ENCODE results near the gene DNAI4. TPM values are rescaled to one million over a fixed set of nuclear protein-coding genes. Genes with fewer than 3 reads are reported as not detected.

DNAI4 gene
- polyA plus RNA-seq, 1 of the 3 experiments (the other 2 are of a cell fraction): 1.3 TPM

DNA sequence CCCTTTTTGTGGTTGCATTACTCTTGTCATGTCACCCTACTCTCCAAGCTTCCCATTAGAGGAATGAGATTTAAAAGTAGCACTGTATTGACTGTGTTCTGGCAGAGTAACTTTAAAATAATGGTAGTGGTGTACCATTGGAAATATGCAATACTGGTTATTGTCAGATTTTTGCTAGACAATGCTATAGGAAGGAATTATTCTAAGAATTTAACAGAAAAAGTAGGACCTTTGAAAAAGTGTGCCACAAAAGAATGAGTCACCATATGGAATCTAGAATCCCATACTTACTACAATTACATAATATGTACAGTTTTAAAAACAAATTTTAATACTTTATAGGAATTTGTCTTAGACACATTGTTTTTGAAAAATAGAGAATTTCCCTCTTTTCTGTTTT is 14.0 kb upstream of the DNAI4 start:
- ChIA-PET POLR2A (no interaction called here), CTCF (interaction anchor here (2.5 kb wide), 1 partner anchor 8 kb away, joined by 5 read pairs; no protein-coding TSS in a partner anchor)
- DNase-seq: no peak
- Histone ChIP-seq H3K4me3 (ENCODE audit: low read depth in 2 of 2, low read length in 1 of 2) (no peak overlapping the region), H3K27me3 (ENCODE audit: insufficient read depth) (no peaks in the 10 kb centered on the region), H2AFZ (ENCODE audit: low read depth) (no peak overlapping the region), H3K9me2 (no peaks in the 10 kb centered on the region), H4K20me1 (ENCODE audit: insufficient read depth) (peaks cover 26% of the 10 kb centered on the region; the same call in 1 of the 2 replicates), H3K4me1 (ENCODE audit: control insufficient read depth in 1 of 2, insufficient read depth in 2 of 2, low read depth in 1 of 2, low read length in 1 of 2) (peaks cover 3 to 20% of the 10 kb centered on the region in 2 experiments), H3K36me3 (replicated peaks in 1 of 2; ENCODE audit: control insufficient read depth in 1 of 2, insufficient read depth in 2 of 2, low read length in 1 of 2) (peaks cover 21 to 28% of the 10 kb centered on the region in 2 experiments), H3K27ac (ENCODE audit: low read depth in 2 of 2, low read length in 1 of 2) (peak overlapping the region; percentile 39 to 65; a peak in 3 of 4 replicates), H3K79me2 (ENCODE audit: insufficient read depth) (peaks cover 99% of the 10 kb centered on the region), H3K9me3 (no peaks in the 10 kb centered on the region), H3K4me2 (0 out of 2 replicates have a peak overlapping the region, but pooled peaks have one; percentile 24), H3F3A (replicated peaks; ENCODE audit: insufficient read depth) (peaks cover 32% of the 10 kb centered on the region), H3K9ac (no peak overlapping the region)
- TF ChIP-seq PBX3 (IDR thresholded peaks at IDR 0.05) (no peak), NFIC (IDR thresholded peaks at IDR 0.05; ENCODE audit: borderline replicate concordance) (no peak; the same call in 1 of the 2 replicates), CHD2 (IDR thresholded peaks at IDR 0.05; ENCODE audit: low read length, partially characterized antibody) (no peak), ELF1 (IDR thresholded peaks at IDR 0.05) (no peak), RAD21 (IDR thresholded peaks at IDR 0.05; ENCODE audit: low read length) (no peak), CTCF (IDR thresholded peaks at IDR 0.05) (no peak), SMC3 (IDR thresholded peaks at IDR 0.05; ENCODE audit: low read depth, low read length) (no peak), JUND (IDR thresholded peaks at IDR 0.05) (peak; percentile 64), YY1 (IDR thresholded peaks at IDR 0.05; ENCODE audit: low read depth) (no peak), MXI1 (IDR thresholded peaks at IDR 0.05; ENCODE audit: low read depth, low read length) (no peak), GABPA (IDR thresholded peaks at IDR 0.05; ENCODE audit: low read depth) (no peak), GATA2 (CRISPR knock-in tag; IDR thresholded peaks at IDR 0.05) (no peak), FOXJ3 (CRISPR knock-in tag; IDR thresholded peaks at IDR 0.05) (no peak), FOSL2 (IDR thresholded peaks at IDR 0.05; ENCODE audit: borderline replicate concordance, low read depth) (peak; percentile 64; the same call in 1 of the 2 replicates), MEF2A (IDR thresholded peaks at IDR 0.05; ENCODE audit: borderline replicate concordance, low read depth) (no peak), TEAD4 (IDR thresholded peaks at IDR 0.05; ENCODE audit: borderline replicate concordance, insufficient read depth) (peak; percentile 60; the same call in 1 of the 2 replicates), EP300 (IDR thresholded peaks at IDR 0.05; ENCODE audit: borderline replicate concordance in 1 of 2, low read depth in 1 of 2, low read length in 1 of 2) (peak in 1 of 2 experiments; percentile 28; a peak in 1 of 4 replicates), FOXM1 (IDR thresholded peaks at IDR 0.05; ENCODE audit: low read depth) (no peak), EZH2phosphoT487 (IDR thresholded peaks at IDR 0.05; ENCODE audit: borderline replicate concordance, low read depth) (no peak), TCF12 (IDR thresholded peaks at IDR 0.05) (peak; percentile 57), RFX5 (IDR thresholded peaks at IDR 0.05; ENCODE audit: low read length) (no peak), RCOR1 (IDR thresholded peaks at IDR 0.05; ENCODE audit: low read length) (no peak)
- TF ChIP-seq, protein P1, sequence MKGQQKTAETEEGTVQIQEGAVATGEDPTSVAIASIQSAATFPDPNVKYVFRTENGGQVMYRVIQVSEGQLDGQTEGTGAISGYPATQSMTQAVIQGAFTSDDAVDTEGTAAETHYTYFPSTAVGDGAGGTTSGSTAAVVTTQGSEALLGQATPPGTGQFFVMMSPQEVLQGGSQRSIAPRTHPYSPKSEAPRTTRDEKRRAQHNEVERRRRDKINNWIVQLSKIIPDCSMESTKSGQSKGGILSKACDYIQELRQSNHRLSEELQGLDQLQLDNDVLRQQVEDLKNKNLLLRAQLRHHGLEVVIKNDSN (IDR thresholded peaks at IDR 0.05; ENCODE audit: borderline replicate concordance, low read depth): no peak
- TF ChIP-seq, protein P2, sequence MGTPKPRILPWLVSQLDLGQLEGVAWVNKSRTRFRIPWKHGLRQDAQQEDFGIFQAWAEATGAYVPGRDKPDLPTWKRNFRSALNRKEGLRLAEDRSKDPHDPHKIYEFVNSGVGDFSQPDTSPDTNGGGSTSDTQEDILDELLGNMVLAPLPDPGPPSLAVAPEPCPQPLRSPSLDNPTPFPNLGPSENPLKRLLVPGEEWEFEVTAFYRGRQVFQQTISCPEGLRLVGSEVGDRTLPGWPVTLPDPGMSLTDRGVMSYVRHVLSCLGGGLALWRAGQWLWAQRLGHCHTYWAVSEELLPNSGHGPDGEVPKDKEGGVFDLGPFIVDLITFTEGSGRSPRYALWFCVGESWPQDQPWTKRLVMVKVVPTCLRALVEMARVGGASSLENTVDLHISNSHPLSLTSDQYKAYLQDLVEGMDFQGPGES (IDR thresholded peaks at IDR 0.05; ENCODE audit: low read depth, low read length): no peak
- TF ChIP-seq, protein P3, sequence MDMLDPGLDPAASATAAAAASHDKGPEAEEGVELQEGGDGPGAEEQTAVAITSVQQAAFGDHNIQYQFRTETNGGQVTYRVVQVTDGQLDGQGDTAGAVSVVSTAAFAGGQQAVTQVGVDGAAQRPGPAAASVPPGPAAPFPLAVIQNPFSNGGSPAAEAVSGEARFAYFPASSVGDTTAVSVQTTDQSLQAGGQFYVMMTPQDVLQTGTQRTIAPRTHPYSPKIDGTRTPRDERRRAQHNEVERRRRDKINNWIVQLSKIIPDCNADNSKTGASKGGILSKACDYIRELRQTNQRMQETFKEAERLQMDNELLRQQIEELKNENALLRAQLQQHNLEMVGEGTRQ (IDR thresholded peaks at IDR 0.05; ENCODE audit: borderline replicate concordance, low read depth, low read length): no peak
